ENCODE results near the gene MINDY2. TPM values are rescaled to one million over a fixed set of nuclear protein-coding genes. Genes with fewer than 3 reads are reported as not detected.

The MINDY2 gene
- polyA plus RNA-seq, 1 donor (not counting 4 experiments of a cell fraction or from before 2014, with no cell fraction given), result 11.2 TPM

DNA sequence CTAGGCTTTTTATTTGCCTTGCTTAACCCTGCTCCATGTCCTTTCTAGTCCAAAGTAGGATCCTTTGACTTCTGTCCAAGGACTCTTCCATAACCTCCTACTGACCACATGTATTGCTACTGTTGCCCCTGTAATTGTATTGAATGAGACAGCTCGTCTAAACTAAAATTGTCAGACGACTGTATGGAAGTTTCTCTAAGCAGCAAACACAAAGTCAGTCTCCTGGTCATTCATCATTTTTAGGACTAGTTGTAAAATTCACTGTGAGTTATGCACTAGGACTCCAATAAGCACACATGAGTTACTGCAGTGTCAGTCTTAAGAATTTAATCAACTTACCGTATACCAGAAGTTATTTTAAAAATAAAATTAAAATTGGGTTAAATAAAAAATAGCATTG lies 129.5 kb downstream of the MINDY2 start:
- DNase-seq (ENCODE audit: low read depth, low spot score) (no peak), FAIRE-seq (no peak)
- H3K79me2 ChIP-seq (ENCODE audit: control insufficient read depth, insufficient read depth, low read length), result peaks cover 14% of the 10 kb centered on the region
- no peaks in the 10 kb centered on the region for H3K9me1 ChIP-seq (ENCODE audit: control insufficient read depth, extremely low read depth, insufficient read depth, low read length)
- TF ChIP-seq EZH2 (IDR thresholded peaks at IDR 0.05; ENCODE audit: low read length), result no peak
- TF ChIP-seq, protein P1, sequence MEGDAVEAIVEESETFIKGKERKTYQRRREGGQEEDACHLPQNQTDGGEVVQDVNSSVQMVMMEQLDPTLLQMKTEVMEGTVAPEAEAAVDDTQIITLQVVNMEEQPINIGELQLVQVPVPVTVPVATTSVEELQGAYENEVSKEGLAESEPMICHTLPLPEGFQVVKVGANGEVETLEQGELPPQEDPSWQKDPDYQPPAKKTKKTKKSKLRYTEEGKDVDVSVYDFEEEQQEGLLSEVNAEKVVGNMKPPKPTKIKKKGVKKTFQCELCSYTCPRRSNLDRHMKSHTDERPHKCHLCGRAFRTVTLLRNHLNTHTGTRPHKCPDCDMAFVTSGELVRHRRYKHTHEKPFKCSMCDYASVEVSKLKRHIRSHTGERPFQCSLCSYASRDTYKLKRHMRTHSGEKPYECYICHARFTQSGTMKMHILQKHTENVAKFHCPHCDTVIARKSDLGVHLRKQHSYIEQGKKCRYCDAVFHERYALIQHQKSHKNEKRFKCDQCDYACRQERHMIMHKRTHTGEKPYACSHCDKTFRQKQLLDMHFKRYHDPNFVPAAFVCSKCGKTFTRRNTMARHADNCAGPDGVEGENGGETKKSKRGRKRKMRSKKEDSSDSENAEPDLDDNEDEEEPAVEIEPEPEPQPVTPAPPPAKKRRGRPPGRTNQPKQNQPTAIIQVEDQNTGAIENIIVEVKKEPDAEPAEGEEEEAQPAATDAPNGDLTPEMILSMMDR (optimal IDR thresholded peaks at IDR 0.05 in 1 of 3, IDR thresholded peaks at IDR 0.05 in 1 of 3, conservative IDR thresholded peaks at IDR 0.05 in 1 of 3; ENCODE audit: extremely low read depth in 1 of 3, insufficient read depth in 2 of 3, low read length in 3 of 3), result no peak
- no peaks in the 10 kb centered on the region for H3K9me3 ChIP-seq (ENCODE audit: control insufficient read depth, low read depth, low read length)
- no peaks in the 10 kb centered on the region for H3K4me1 ChIP-seq (ENCODE audit: control insufficient read depth, extremely low read depth, insufficient read depth, low read length)
- H3K4me2 ChIP-seq (ENCODE audit: control insufficient read depth, extremely low read depth, insufficient read depth, low read depth, low read length), result no peak overlapping the region
- H3K36me3 ChIP-seq (ENCODE audit: control insufficient read depth in 2 of 2, extremely low read depth in 1 of 2, insufficient read depth in 2 of 2, low read length in 2 of 2), result peaks cover 13 to 19% of the 10 kb centered on the region in 2 experiments
- H4K20me1 ChIP-seq (ENCODE audit: control insufficient read depth, extremely low read depth, insufficient read depth, low read length), result no peaks in the 10 kb centered on the region
- H3K4me3 ChIP-seq (ENCODE audit: control insufficient read depth in 2 of 3, extremely low read depth in 1 of 3, insufficient read depth in 2 of 3, low read depth in 1 of 3, low read length in 3 of 3), result no peak overlapping the region
- H2AFZ ChIP-seq (ENCODE audit: control insufficient read depth, low read length), result no peak overlapping the region
- no peaks in the 10 kb centered on the region for H3K27me3 ChIP-seq (ENCODE audit: control insufficient read depth, extremely low read depth, insufficient read depth, low read length)
- dilution Hi-C loops (cut with MboI; ENCODE audit: extremely low pct_ligation_motif_present, low sequenced_read_pairs), result no loop called here
- H3K9ac ChIP-seq (ENCODE audit: control insufficient read depth, extremely low read depth, insufficient read depth, low read length), result no peak overlapping the region
- no peak overlapping the region for H3K27ac ChIP-seq (ENCODE audit: control insufficient read depth, insufficient read depth, low read length)

DNA sequence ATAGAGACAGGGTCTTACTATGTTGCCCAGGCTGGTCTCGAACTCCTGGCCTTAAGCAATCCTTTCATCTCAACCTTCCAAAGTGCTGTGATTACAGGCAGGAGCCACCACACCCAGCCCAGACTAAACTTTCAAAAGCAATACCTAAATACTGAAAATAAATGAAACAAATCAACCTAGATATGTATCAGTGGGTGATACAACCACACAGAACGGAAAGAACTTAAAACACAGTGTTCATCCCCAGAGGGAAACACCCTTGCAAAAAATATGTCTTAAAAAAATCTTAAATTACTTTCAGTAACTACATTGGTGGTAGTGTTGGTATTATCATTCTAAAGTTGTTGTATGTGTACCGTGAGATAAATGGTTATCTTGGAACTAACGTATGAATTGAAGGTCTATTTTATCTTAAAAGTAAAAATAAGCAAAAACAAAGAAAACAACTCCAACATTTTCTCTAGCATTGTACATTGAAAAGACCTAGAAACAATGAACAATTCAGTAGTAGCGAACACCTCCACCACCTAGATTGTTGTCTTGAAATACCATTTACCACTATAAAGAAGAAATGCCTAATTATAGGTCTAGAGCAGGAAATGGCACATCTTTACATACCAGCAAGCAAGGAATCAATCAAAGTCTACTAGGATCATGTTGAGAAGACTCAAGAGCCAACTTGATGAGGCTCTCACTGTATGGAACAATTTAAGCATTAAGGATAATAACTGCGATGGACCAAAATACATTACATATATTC lies 137.6 kb downstream of the MINDY2 start:
- H3K4me3 ChIP-seq (ENCODE audit: control insufficient read depth in 2 of 3, extremely low read depth in 1 of 3, insufficient read depth in 2 of 3, low read depth in 1 of 3, low read length in 3 of 3), result no peak overlapping the region
- TF ChIP-seq, protein P1 (optimal IDR thresholded peaks at IDR 0.05 in 1 of 3, IDR thresholded peaks at IDR 0.05 in 1 of 3, conservative IDR thresholded peaks at IDR 0.05 in 1 of 3; ENCODE audit: extremely low read depth in 1 of 3, insufficient read depth in 2 of 3, low read length in 3 of 3), result no peak
- no peak for TF ChIP-seq EZH2 (IDR thresholded peaks at IDR 0.05; ENCODE audit: low read length)
- dilution Hi-C loops (cut with MboI; ENCODE audit: extremely low pct_ligation_motif_present, low sequenced_read_pairs), result no loop called here
- FAIRE-seq (no peak), DNase-seq (ENCODE audit: low read depth, low spot score) (no peak)
- H3K9me1 ChIP-seq (ENCODE audit: control insufficient read depth, extremely low read depth, insufficient read depth, low read length), result no peaks in the 10 kb centered on the region
- H3K9me3 ChIP-seq (ENCODE audit: control insufficient read depth, low read depth, low read length), result no peaks in the 10 kb centered on the region
- no peak overlapping the region for H2AFZ ChIP-seq (ENCODE audit: control insufficient read depth, low read length)
- H3K4me2 ChIP-seq (ENCODE audit: control insufficient read depth, extremely low read depth, insufficient read depth, low read depth, low read length), result no peak overlapping the region
- no peaks in the 10 kb centered on the region for H3K4me1 ChIP-seq (ENCODE audit: control insufficient read depth, extremely low read depth, insufficient read depth, low read length)
- H3K79me2 ChIP-seq (ENCODE audit: control insufficient read depth, insufficient read depth, low read length), result peaks cover 43% of the 10 kb centered on the region
- no peak overlapping the region for H3K27ac ChIP-seq (ENCODE audit: control insufficient read depth, insufficient read depth, low read length)
- no peaks in the 10 kb centered on the region for H3K27me3 ChIP-seq (ENCODE audit: control insufficient read depth, extremely low read depth, insufficient read depth, low read length)
- H3K36me3 ChIP-seq (ENCODE audit: control insufficient read depth in 2 of 2, extremely low read depth in 1 of 2, insufficient read depth in 2 of 2, low read length in 2 of 2), result peaks cover 2 to 4% of the 10 kb centered on the region in 2 experiments
- H4K20me1 ChIP-seq (ENCODE audit: control insufficient read depth, extremely low read depth, insufficient read depth, low read length), result peaks cover 6% of the 10 kb centered on the region
- H3K9ac ChIP-seq (ENCODE audit: control insufficient read depth, extremely low read depth, insufficient read depth, low read length), result no peak overlapping the region

Data from keratinocyte (primary cell).